Renal cortical epithelial cell (primary cell): Measurements from ENCODE around the gene ARFGAP1. TPM values are rescaled to one million over a fixed set of nuclear protein-coding genes. Genes with fewer than 3 reads are reported as not detected.
A peak's percentile ranks its signal among the peaks of the same experiment; 100 is the strongest.

ENCODE experiments used
- DNase-seq: peaks from one replicate; pipeline ENCODE4 v3.0.0-alpha.2; 2011; ENCODE audit warnings: low read depth
- total RNA-seq: library from RNA; depleted of rRNA; stranded (reverse); fragments of >200 nt; gene quantifications from 2 replicates; pipeline ENCODE4 v1.2.3, GENCODE V29; 2014

ARFGAP1 gene
- total RNA-seq, result 73.5 and 74.1 TPM in 2 replicates

DNA sequence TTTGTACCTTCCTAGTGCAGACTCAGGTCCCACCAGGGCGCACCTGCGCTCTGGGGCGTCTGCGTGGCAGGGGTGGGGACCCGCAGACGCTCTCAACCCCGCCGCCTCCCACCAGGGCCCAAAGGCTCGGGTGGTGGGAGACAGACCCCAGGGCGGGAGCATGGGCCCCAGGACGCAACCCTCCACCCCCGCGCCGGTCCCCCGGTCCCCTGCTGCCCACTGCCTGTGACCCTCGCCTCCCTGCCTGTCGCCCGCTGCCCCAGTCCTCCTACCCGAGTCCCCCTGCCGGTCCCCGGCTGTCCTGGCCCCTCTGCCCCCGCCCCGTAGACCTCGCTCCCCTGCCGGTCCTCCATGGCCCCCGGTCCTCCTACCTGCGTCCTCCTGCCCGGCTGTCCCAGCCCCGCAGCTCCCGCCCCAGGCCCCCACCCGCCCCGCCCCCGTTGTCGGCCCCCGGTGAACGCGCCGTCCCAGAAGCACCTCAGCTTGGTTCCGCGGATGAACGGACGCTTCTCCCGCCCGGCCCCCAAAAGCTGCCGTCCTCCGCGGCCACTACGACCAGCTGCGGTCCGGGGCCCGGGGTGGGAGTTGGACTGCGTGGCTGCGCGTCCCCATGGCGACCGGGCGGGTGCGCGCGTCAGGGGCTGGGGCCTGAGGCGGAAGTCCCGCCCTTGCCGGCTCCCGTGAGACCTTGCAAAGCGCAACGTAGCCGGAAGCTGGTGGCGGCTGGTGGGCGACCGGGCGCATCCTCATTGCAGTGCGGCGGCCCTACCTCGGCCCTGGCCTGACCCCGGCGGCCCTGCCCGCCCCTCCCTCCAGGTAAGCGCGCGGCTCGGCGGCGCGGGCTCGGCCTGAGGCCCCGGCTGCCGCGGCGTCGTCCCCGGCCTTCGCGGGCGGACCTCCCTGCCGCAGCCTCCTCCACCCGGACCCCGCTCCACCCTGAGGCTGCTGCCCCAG is at the start of gene ARFGAP1:
TSS of gene ARFGAP1 (plus strand) at position 709 of the 954 bp plus-strand sequence. CDS start 2,768 bp downstream, outside the sequence.
- DNase-seq, result peak; percentile 69

DNA sequence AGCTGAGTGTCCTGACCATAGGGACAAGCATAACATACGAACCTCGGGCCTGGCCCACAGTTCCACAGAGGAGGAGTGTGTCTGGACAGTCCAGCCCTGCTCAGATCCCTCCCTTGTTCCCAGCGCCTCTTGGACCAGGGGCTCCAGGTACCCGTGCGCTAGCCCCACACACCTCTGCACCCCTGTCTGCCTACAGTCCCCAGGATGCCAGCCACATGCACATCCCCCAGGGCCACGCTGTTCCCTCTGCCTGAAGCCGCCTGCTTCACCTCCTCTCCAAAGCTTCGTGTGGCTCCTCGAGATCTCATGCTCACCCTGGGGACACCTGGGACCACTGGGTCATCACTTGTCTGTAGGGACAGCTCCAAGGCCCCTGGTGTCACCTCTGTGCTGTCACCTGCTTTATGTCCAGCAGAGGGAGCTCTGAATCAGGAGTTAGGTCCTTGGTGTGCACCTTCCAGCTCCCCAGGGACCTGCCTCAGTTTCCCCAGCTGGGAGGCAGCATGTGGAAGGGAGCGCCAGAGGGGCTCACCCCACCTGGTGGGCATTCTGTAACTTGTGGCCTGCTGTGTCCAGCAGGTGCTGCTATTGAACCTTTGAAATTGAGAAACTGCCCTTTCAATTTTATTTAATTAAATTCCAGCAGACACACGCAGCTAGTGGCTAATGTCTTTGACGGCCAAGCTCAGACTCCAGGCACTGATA is 49.3 kb upstream of the ARFGAP1 start:
- peak; percentile 32 for DNase-seq

DNA sequence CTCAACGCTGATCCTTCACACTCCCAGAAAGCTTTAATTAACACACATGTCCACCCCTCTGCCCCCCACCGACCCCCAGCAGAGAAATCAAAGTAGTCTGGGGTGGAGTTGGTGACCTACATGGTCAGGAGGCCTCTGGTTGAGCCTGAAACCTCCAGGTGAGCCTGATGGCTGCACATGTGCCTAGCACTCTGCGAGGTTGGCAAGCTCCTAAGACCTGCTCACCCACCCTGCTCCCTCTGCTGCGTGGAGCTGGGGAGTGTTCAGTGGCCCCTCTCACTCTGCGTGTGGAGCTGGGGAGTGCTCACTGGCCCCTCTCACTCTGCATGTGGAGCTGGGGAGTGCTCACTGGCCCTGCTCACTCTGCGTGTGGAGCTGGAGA is 48.8 kb upstream of the ARFGAP1 start:
- no peak for DNase-seq

DNA sequence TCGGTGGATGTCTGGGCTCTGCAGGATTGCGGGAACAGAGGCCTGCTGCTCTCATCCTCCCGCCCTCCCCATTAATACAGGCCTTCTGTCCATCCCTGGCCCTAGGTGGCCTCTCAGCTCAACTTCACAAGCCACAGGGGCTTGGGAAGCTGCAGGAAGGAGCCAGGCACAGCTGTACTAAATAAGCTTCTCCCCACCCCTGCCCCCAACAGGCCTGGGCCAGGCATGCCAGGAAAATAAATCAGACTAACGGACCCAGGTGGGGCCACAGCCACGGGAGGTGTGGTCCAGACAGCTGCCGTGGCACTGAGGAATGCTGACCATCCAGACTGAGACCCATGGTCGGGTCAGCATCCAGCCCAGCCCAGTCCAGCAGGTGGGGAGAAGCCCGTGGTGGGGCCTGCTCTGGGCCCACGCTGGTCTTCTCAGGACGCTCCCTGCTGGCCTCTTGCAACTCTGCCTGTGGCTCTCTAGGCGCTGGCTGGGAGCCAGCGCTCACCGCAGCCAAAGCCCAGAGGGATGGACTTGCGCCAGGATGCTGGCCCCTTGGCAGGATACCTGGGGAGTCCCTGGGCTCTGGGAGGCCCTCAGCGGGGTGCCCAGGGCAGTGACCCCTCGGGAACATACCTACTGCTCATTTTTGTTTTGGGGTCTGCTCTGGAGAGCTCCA is 48.1 kb upstream of the ARFGAP1 start:
- DNase-seq, result peak; percentile 82

DNA sequence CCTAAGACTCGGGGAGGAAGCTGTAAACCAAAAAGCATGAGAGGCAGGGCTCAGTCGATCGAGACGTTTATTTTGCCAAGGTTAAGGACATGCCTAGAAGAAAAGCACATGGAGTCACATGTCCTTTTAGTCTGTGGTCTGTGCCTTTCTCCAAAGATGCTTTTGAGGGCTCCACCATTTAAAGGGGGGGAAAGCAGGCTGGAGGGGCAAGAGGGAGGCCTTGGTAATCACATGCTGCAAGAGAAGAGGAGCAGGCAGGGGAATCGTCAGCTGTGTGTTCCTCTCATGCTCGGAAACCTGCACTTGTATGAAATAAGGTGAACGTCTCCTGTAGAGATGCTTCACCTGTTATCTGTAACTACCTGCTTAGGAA is 47.5 kb upstream of the ARFGAP1 start:
- DNase-seq, result no peak

DNA sequence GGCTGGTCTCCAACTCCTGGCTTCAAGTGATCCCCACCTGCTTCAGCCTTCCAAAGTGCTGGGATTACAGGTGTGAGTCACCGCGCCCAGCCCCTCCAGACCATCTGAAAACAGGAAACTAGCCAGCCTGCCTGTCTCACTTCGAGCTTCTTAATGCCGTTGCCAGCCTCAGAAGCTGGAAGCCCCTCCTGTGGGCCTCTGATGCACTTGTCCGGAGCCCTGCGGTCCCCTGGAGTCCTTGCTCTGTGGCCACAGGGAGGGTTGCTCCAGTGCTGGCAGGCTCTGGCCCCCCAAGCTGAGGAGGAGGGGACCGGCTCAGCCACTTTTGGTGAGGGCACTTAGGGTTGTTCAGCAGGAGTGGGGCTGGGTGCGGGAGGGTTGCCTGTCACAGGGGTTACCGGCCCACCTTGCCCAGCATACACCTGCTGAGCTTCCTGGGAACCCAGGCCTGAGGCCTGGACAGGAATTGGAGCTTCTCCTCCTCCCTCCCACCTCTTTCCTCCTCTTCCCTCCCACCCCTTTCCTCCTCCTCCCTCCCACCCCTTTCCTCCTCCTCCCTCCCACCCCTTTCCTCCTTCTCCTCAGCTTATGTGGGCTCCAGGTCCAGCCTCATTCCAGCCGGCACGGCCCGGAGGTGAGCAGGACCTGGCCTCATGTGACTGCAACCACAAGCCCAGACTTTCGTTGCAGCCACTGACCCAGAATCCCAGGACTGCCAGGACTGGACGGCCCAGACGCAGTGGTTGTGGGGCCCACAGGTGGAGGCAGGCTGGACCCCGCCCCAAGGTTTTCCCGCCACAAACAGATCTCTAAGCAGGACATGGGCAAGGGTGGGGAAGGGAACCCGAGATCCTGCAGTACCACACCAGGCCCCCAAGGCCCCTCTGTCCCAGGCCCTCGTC is 46.3 kb upstream of the ARFGAP1 start:
- DNase-seq, result no peak

DNA sequence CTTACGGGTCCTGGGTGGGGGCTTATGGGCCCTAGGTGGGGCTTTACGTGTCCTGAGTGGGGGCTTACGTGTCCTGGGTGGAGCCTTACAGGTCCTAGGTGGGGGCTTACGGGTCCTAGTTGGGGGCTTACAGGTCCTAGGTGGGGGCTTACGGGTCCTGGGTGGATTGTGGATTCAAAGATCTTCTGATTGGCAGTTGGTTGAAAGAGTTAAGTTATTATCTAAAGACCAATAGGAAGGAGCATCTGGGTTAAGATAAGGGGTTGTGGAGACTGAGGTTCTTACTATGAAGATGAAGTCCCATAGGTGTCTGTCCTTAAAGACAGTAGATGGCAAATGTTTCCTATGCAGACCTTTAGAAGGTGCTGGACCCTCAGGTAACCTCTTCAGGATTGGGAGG is 45.4 kb upstream of the ARFGAP1 start:
- no peak for DNase-seq

DNA sequence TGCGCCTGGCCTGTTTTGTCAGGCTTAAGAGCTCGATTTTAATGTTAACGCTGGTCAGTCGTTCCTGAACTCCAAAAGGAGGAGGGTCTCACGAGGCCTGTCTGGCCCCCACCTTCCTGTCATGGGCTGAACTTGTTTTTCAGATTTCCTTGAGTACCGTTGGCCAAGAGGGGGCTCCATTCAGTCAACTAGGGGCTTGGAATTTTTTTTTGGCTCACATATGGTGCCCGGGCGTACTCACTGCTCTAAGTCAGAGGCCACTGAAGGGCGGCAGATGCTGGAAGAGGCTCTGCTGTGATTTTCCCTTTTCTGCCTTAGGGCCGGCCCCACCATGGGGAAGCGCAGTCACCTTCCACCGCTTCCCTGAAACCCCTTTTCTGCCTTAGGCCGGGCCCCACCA is 43.8 kb upstream of the ARFGAP1 start:
- no peak for DNase-seq

DNA sequence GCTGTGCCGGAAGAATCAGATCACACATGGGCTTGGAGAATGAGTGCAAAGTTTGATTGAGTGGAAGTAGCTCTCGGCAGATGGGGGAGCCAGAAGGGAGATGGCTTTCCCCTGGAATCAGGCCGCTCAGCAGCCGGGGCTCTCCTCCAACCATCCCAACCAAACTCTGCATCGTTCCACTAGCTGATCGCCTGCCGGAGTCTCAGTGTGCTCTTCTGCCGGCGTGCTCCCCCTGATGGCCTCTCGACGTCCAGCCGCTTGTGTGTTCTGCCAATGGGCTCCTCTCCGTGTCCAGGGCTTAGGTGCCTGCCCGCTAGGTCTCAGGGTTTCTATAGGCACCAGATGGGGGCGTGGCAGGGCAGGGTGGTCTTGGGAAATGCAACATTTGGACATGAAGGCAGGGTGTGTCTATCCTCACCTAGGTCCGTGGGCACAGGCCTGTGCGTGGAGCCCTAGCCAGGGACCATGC is 41.8 kb upstream of the ARFGAP1 start:
- DNase-seq, result peak; percentile 46

DNA sequence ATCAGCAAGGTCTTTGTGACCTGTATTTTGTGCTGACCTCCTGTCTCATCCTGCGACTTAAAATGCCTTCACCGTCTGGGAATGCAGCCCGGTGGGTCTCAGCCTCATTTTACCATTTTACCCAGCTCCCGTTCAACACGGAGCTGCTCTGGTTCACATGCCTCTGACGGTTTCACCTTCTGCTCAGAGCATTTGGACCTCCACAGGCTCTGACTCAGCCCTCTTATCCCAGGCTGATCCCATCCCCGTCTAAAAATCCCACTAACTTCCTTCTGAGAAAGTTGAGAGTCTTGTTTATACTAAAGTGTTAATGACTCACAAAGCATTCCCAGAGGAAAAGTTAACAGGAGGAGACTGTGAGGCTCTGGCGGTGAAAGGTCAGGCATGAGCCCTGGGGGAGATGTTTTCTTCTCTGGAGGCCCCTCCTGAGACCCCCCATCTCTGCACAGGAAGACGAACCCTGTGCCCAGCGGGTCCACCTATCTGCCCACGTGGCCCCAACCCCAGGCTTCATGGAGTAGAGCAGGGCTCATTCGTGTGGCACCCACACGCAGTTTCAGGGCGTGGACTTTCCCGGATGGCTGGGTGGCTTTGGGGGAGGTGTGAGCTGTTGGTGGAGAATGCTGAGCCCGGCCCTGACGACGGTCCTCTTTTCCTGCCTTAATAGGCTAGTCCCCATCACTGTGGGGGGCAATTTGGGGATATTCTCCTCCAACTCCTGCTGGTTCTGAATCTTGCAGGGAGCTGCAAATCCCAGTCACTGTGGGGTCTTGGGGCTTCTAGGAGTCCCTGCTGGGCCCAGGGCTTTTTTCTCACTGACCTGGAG is 40.2 kb upstream of the ARFGAP1 start:
- peak; percentile 97 for DNase-seq

DNA sequence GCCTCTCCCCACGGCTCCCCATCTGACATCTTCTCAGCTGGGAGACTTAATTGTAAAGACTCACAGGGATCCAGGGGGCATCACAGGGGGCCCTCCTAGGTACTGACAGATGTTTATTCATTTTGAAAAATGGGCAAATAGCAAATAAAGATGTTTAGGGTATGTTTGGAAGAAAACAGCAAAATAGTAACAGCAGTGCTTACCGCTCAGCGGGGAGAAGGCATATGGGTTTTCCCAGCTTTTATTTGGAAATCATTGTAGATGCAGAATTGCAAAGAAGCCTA is 39.6 kb upstream of the ARFGAP1 start:
- DNase-seq, result no peak

DNA sequence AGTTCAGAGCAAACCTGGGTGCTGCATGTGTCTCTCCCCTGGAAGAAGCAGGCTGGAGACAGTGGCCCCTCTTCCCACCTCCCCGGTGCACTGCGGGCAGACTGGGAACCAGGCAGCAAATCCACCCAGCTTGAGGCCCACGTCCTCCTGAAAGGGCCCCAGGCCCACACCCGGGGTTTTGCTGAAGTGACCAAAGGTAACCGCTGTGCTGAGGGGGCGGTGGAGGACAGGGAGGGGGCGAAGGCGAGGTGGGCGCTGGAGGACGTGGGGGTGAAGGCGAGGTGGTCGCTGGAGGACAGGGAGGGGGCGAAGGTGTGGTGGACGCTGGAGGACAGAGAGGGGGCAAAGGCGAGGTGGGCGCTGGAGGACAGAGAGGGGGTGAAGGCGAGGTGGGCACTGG is 38.7 kb upstream of the ARFGAP1 start:
- no peak for DNase-seq

DNA sequence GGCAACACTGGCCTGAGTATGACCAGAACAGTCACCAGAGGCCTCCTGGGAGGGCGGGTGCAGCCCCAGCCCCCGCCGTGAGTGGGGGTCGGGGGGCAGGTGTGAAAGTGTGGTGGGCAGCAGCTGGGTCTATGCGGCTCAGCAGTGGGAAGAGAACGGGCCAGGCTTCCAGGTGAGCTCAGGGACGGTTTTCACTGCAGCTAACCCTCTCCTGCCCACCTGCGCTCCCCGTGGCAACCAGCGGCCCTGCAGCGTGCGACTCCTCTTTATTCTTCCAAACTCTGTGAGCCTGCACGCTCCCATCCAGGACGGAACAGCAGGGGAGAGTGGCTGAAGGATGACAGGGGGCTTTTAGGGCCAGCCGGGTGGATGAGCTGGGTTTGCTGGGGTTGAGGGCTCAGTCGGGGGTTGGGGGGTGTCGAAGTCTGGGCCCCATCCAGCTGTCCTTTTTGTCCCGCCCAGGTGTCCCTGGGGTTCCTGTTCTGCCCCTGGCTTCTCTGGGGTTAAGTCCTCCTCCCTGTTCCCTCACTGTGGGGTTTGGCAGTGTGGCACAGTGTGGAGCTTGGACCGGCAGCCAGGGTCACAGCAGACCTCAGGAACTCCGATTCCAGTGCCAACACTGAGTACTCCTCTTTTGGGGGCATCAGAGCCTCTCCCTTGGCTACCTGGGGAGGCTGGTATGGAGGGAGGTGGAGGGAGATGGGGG is 37.8 kb upstream of the ARFGAP1 start:
- DNase-seq, result no peak

DNA sequence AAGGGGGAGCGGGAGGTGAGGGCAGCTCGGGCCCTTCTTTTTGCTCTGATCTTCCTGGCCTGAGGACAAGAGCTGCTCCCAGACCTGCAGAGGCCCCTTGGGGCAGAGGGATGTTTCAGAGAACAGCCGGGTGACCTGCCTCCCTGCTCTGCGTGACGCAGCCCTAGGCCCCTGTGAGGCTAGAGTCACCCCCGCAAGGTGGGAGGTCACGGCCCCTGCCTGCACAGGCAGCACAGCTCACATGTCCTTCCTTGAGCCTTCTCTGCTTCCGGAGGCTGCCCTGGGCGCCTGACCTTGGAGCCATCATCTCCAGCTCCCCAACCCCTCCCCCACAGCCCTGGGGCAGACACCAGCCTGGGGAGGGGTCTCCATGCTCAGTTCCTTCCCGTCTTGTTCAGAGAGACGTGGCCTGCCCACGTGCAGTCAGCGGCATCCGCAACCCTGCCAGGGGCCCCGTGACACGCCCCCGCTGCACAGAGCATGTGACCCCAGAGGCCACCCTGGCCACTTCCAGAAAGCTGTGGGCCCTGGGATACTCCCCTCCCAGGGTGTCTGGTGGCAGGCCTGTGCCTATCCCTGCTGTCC is 37.1 kb upstream of the ARFGAP1 start, which contains the start of gene BIRC7:
TSS of gene BIRC7 (plus strand) at position 507 of the 585 bp plus-strand sequence. CDS start 192 bp downstream, outside the sequence.
- DNase-seq, result no peak

DNA sequence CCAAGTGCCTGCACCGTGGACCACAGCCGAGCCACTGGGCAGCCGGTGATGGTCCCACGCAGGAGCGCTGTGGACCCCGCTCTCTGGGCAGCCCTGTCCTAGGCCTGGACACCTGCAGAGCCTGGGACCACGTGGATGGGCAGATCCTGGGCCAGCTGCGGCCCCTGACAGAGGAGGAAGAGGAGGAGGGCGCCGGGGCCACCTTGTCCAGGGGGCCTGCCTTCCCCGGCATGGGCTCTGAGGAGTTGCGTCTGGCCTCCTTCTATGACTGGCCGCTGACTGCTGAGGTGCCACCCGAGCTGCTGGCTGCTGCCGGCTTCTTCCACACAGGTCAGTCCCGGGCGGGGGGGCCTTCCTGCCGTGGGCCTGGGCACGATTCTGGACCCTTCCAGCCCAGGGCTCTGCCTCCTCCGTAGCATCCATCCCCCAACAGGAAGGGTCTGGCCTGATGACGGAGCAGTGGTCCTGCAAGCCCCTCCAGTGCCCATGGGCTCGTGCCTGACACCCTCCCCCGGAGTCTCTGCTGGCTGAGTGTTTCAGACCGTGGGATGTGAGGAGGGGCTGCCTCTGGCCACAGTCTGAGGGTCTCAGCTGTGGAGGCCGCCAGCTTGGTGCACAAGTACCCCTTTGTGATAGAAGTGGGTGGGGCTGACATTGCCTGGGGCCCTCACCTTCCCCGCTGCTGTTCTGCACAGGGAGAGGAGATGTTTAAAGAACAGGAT is 36.3 kb upstream of the ARFGAP1 start:
- no peak for DNase-seq

DNA sequence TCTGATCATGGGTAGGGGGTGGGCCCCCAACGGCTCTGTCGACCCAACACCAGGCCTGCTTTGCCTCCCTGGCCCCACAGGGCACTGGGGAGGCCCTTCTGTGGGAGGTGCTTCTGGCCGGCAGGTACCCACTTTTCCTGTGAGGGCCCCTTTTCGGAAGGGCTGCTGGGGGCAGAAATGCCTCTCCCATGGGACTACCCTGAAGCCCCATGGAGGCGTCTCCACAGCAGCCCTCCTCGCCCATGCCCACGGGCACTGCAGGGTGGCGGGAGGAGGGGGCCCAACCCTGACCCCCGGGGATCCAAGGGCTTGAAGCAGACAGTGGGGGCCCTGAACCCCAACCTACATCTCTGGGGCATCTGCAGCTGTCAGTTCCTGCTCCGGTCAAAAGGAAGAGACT is 34.6 kb upstream of the ARFGAP1 start:
- DNase-seq, result no peak

DNA sequence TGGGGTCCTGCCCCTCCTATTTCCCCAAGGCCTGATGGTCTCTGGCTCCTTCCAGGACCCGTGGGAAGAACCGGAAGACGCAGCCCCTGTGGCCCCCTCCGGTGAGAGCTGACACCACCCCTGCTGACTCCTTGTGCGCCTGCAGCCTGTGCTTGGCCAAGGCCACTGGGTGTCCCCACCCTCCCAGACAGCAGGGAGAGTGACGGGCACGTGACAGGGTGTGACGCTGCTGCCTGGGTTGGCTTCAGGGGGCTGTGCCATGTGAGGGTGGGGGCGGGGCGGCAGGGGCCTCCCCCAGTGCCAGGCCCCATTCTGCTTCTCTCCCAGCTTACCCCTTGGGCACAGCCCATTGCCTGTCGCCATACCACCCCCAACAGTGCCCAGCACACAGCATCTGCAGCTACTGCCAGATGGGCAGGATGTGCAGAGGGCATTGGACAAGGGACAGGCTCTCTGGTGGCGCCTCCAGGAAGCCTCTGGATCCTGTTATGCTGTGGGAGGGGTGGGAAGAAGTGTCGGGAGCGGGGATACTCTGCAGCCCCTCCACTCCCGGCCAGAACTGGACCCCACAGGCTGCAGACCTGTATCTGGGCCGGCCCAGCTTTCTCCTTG is 34.0 kb upstream of the ARFGAP1 start:
- DNase-seq, result no peak

DNA sequence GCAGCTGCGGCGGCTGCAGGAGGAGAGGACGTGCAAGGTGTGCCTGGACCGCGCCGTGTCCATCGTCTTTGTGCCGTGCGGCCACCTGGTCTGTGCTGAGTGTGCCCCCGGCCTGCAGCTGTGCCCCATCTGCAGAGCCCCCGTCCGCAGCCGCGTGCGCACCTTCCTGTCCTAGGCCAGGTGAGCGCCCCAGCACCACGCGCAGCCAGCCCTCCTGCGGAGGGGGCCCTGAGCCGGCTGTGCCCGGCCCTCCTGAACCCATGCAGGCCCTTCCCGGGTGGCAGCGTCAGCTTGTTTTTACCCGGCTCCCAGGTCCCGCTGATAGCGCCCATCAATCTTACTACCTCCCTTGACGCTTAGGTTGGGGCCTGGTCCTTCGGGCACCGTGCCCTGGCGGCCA is 33.2 kb upstream of the ARFGAP1 start:
- no peak for DNase-seq
